HEK293 (cell line): Measurements from ENCODE around the gene SIRT4.

ENCODE experiments used
- MYNN ChIP-seq: fragments of 450-650 bp; formaldehyde crosslinking; IDR thresholded peaks from 2 replicates; pipeline ENCODE4 v1.5.1; 2016; ENCODE audit warnings: missing biosample characterization, missing genetic modification characterization, borderline replicate concordance
- PRDM1 ChIP-seq: fragments of 450-650 bp; formaldehyde crosslinking; IDR thresholded peaks from 2 replicates; pipeline ENCODE4; 2016; ENCODE audit warnings: missing biosample characterization, missing genetic modification characterization
- ZFP69B ChIP-seq: fragments of 450-650 bp; formaldehyde crosslinking; IDR thresholded peaks from 2 replicates; pipeline ENCODE4 v1.5.1; 2016; ENCODE audit warnings: missing biosample characterization, missing genetic modification characterization
- ZNF324 ChIP-seq: fragments of 450-650 bp; formaldehyde crosslinking; IDR thresholded peaks from 2 replicates; pipeline ENCODE4 v1.5.1; 2016; ENCODE audit warnings: missing biosample characterization, missing genetic modification characterization
- ZNF341 ChIP-seq: fragments of 450-650 bp; formaldehyde crosslinking; IDR thresholded peaks from 2 replicates; pipeline ENCODE4; 2016; ENCODE audit warnings: low read depth, missing biosample characterization, missing genetic modification characterization
- ZNF501 ChIP-seq: fragments of 450-650 bp; formaldehyde crosslinking; IDR thresholded peaks from 2 replicates; pipeline ENCODE4 v1.5.1; 2016; ENCODE audit warnings: missing biosample characterization, missing genetic modification characterization
- ZNF76 ChIP-seq: fragments of 450-650 bp; formaldehyde crosslinking; IDR thresholded peaks from 2 replicates; pipeline ENCODE4; 2016; ENCODE audit warnings: low read depth, missing biosample characterization, missing genetic modification characterization, borderline replicate concordance
- TF ChIP-seq, protein P1 (sequence below): fragments of 450-650 bp; formaldehyde crosslinking; IDR thresholded peaks from 2 replicates; pipeline ENCODE4 v1.5.1; 2016; ENCODE audit warnings: missing biosample characterization, missing genetic modification characterization

- no peak for TF ChIP-seq MYNN
- no peak for TF ChIP-seq ZNF76
- TF ChIP-seq, protein P1, sequence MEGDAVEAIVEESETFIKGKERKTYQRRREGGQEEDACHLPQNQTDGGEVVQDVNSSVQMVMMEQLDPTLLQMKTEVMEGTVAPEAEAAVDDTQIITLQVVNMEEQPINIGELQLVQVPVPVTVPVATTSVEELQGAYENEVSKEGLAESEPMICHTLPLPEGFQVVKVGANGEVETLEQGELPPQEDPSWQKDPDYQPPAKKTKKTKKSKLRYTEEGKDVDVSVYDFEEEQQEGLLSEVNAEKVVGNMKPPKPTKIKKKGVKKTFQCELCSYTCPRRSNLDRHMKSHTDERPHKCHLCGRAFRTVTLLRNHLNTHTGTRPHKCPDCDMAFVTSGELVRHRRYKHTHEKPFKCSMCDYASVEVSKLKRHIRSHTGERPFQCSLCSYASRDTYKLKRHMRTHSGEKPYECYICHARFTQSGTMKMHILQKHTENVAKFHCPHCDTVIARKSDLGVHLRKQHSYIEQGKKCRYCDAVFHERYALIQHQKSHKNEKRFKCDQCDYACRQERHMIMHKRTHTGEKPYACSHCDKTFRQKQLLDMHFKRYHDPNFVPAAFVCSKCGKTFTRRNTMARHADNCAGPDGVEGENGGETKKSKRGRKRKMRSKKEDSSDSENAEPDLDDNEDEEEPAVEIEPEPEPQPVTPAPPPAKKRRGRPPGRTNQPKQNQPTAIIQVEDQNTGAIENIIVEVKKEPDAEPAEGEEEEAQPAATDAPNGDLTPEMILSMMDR: no peak
- no peak for TF ChIP-seq ZNF501 (tag by site-specific recombination)
- TF ChIP-seq ZFP69B (tag by site-specific recombination): no peak
- no peak for TF ChIP-seq PRDM1 (tag by site-specific recombination)
- no peak for TF ChIP-seq ZNF324 (tag by site-specific recombination)
- TF ChIP-seq ZNF341 (tag by site-specific recombination): no peak
Observed at GRCh38 chr12:120346031-120346430, 43.9 kb downstream of the SIRT4 start.
